Neural progenitor cell (in vitro differentiated cells): ENCODE measurements around the gene DPF3. TPM values are rescaled to one million over a fixed set of nuclear protein-coding genes. Genes with fewer than 3 reads are reported as not detected.

Source experiments
- DNase-seq: peaks from one replicate; pipeline ENCODE4 v3.0.0-alpha.2; 2016; ENCODE audit warnings: low spot score
- H2AFZ ChIP-seq: fragments of 200-600 bp; sonication (generic); replicated peaks from 2 replicates; pipeline ENCODE4 v1.6.1; 2016; ENCODE audit warnings: antibody characterized with exemption
- H3F3A ChIP-seq: fragments of 200-600 bp; sonication (generic); 2 replicates; pipeline ENCODE4 v1.6.1; 2016; ENCODE audit warnings: antibody characterized with exemption, low read depth
- H3K27ac ChIP-seq: fragments of 200-600 bp; sonication (generic); 2 replicates; pipeline ENCODE4 v1.5.1; 2016; ENCODE audit warnings: mild to moderate bottlenecking
- H3K27me3 ChIP-seq: fragments of 200-600 bp; sonication (generic); 2 replicates; pipeline ENCODE4 v1.6.1; 2016; ENCODE audit warnings: mild to moderate bottlenecking, moderate library complexity
- H3K36me3 ChIP-seq: fragments of 200-600 bp; sonication (generic); 2 replicates; pipeline ENCODE4 v1.5.1; 2016
- H3K4me1 ChIP-seq: fragments of 200-600 bp; sonication (generic); 2 replicates; pipeline ENCODE4 v1.6.1; 2016; ENCODE audit warnings: mixed run types
- H3K4me2 ChIP-seq: fragments of 200-600 bp; sonication (generic); 2 replicates; pipeline ENCODE4 v1.6.1; 2016
- H3K4me3 ChIP-seq: fragments of 200-600 bp; sonication (generic); 2 replicates; pipeline ENCODE4 v1.5.1; 2016
- H3K79me2 ChIP-seq: fragments of 200-600 bp; sonication (generic); 2 replicates; pipeline ENCODE4 v1.6.1; 2016; ENCODE audit warnings: low read depth
- H3K9ac ChIP-seq: fragments of 200-600 bp; sonication (generic); 2 replicates; pipeline ENCODE4 v1.6.1; 2016
- H3K9me3 ChIP-seq: fragments of 200-600 bp; sonication (generic); 2 replicates; pipeline ENCODE4 v1.5.1; 2016; ENCODE audit warnings: low read depth
- H4K20me1 ChIP-seq: fragments of 200-600 bp; sonication (generic); 2 replicates; pipeline ENCODE4 v1.6.1; 2016; ENCODE audit warnings: low read depth
- H3K27ac Mint-ChIP-seq: 3 replicates; pipeline ENCODE4 v1.8.0; 2021; ENCODE audit warnings: mixed read lengths
- H3K27me3 Mint-ChIP-seq: 2 replicates; pipeline ENCODE4 v1.8.0; 2022; ENCODE audit warnings: low read depth, mild to moderate bottlenecking, inconsistent platforms, moderate library complexity, mixed read lengths; ENCODE audit not compliant: insufficient read depth
- H3K36me3 Mint-ChIP-seq: 3 replicates; pipeline ENCODE4 v1.8.0; 2021; ENCODE audit warnings: mixed read lengths
- H3K4me1 Mint-ChIP-seq: 3 replicates; pipeline ENCODE4 v1.8.0; 2021; ENCODE audit warnings: mixed read lengths
- H3K4me3 Mint-ChIP-seq: 3 replicates; pipeline ENCODE4 v1.8.0; 2021; ENCODE audit warnings: mild to moderate bottlenecking, moderate library complexity, mixed read lengths
- H3K9me3 Mint-ChIP-seq: 3 replicates; pipeline ENCODE4 v1.8.0; 2020; ENCODE audit warnings: mixed read lengths
- CTCF ChIP-seq: fragments of 200-600 bp; sonication (generic); IDR thresholded peaks from 2 replicates; pipeline ENCODE4 v1.5.1; 2017; ENCODE audit warnings: antibody characterized with exemption, mild to moderate bottlenecking
- EZH2 ChIP-seq: fragments of 200-600 bp; sonication (generic); IDR thresholded peaks from 2 replicates; pipeline ENCODE4 v1.6.1; 2017; ENCODE audit warnings: antibody characterized with exemption, mild to moderate bottlenecking, moderate library complexity
- EZH2phosphoT487 ChIP-seq: fragments of 200-600 bp; sonication (generic); IDR thresholded peaks from 2 replicates; pipeline ENCODE4 v1.6.1; 2017; ENCODE audit warnings: antibody characterized with exemption
- total RNA-seq: library from RNA; depleted of rRNA; stranded (reverse); fragments of >200 nt; gene quantifications from 2 replicates; pipeline ENCODE4 v1.2.3, GENCODE V29; 2015; ENCODE audit warnings: low replicate concordance

Gene DPF3
- total RNA-seq, 1 donor from 2014 or later = not detected

- DNase-seq = no peak
- H2AFZ ChIP-seq = no peak overlapping the region
Observed at GRCh38 chr14:72847721-72848120, 46.2 kb downstream of the DPF3 start.

GRCh38 chr14:72845683-72846082 lies 48.2 kb downstream of the DPF3 start:
- Histone ChIP-seq H3K27ac (no peak overlapping the region), H3K9me3 (no peaks in the 10 kb centered on the region), H3K4me2 (no peak overlapping the region), H3K79me2 (no peaks in the 10 kb centered on the region), H3K36me3 (no peaks in the 10 kb centered on the region), H3K9ac (no peak overlapping the region), H3K4me3 (no peak overlapping the region), H3F3A (no peaks in the 10 kb centered on the region), H2AFZ (no peak overlapping the region), H3K4me1 (no peaks in the 10 kb centered on the region), H4K20me1 (no peaks in the 10 kb centered on the region), H3K27me3 (no peaks in the 10 kb centered on the region)
- H3K4me3 Mint-ChIP-seq = no peak overlapping the region
- no peak for DNase-seq
- no peak for TF ChIP-seq EZH2
- TF ChIP-seq CTCF = no peak
- TF ChIP-seq EZH2phosphoT487 = no peak
- no peaks in the 10 kb centered on the region for H3K36me3 Mint-ChIP-seq
- H3K4me1 Mint-ChIP-seq = peaks cover 2% of the 10 kb centered on the region
- peaks cover 2% of the 10 kb centered on the region for H3K9me3 Mint-ChIP-seq
- H3K27me3 Mint-ChIP-seq = peaks cover 1% of the 10 kb centered on the region
- H3K27ac Mint-ChIP-seq = no peak overlapping the region

More at GRCh38 chr14:72847721-72848120, 46.2 kb downstream of the DPF3 start:
- peaks cover 4% of the 10 kb centered on the region for H3K27me3 Mint-ChIP-seq
- H3K4me1 ChIP-seq = peaks cover 3% of the 10 kb centered on the region
- no peaks in the 10 kb centered on the region for H3K9me3 ChIP-seq
- H3K4me3 ChIP-seq = no peak overlapping the region
- TF ChIP-seq CTCF (no peak), EZH2phosphoT487 (no peak), EZH2 (no peak)
- H3K79me2 ChIP-seq = no peaks in the 10 kb centered on the region
- H3K9ac ChIP-seq = no peak overlapping the region
- no peaks in the 10 kb centered on the region for H4K20me1 ChIP-seq
- H3F3A ChIP-seq = no peaks in the 10 kb centered on the region
- no peak overlapping the region for H3K27ac ChIP-seq
- no peak overlapping the region for H3K4me3 Mint-ChIP-seq
- H3K36me3 Mint-ChIP-seq = no peaks in the 10 kb centered on the region
- H3K4me2 ChIP-seq = no peak overlapping the region
- H3K36me3 ChIP-seq = no peaks in the 10 kb centered on the region
- peaks cover 5% of the 10 kb centered on the region for H3K9me3 Mint-ChIP-seq
- H3K27me3 ChIP-seq = no peaks in the 10 kb centered on the region
- H3K4me1 Mint-ChIP-seq = peaks cover 2% of the 10 kb centered on the region
- no peak overlapping the region for H3K27ac Mint-ChIP-seq

- Histone ChIP-seq H4K20me1 (no peaks in the 10 kb centered on the region), H3K27me3 (no peaks in the 10 kb centered on the region), H3K27ac (no peak overlapping the region), H3K36me3 (no peaks in the 10 kb centered on the region), H3F3A (no peaks in the 10 kb centered on the region), H3K4me1 (no peaks in the 10 kb centered on the region), H3K4me3 (no peak overlapping the region), H3K9ac (no peak overlapping the region), H3K79me2 (no peaks in the 10 kb centered on the region), H3K4me2 (no peak overlapping the region), H3K9me3 (no peaks in the 10 kb centered on the region), H2AFZ (no peak overlapping the region)
- no peaks in the 10 kb centered on the region for H3K27me3 Mint-ChIP-seq
- peaks cover 2% of the 10 kb centered on the region for H3K9me3 Mint-ChIP-seq
- no peak for TF ChIP-seq EZH2phosphoT487
- TF ChIP-seq EZH2 = no peak
- TF ChIP-seq CTCF = no peak
- H3K4me1 Mint-ChIP-seq = no peaks in the 10 kb centered on the region
- H3K27ac Mint-ChIP-seq = no peak overlapping the region
- no peak for DNase-seq
- H3K36me3 Mint-ChIP-seq = no peaks in the 10 kb centered on the region
- no peak overlapping the region for H3K4me3 Mint-ChIP-seq
Observed at GRCh38 chr14:72845196-72845595, 48.7 kb downstream of the DPF3 start.
